ENCODE data around the gene KDM4C.

The KDM4C gene

GRCh38 chr9:7147121-7148090, 389.6 kb downstream of the KDM4C start:
- DNase-seq = no peak

DNA sequence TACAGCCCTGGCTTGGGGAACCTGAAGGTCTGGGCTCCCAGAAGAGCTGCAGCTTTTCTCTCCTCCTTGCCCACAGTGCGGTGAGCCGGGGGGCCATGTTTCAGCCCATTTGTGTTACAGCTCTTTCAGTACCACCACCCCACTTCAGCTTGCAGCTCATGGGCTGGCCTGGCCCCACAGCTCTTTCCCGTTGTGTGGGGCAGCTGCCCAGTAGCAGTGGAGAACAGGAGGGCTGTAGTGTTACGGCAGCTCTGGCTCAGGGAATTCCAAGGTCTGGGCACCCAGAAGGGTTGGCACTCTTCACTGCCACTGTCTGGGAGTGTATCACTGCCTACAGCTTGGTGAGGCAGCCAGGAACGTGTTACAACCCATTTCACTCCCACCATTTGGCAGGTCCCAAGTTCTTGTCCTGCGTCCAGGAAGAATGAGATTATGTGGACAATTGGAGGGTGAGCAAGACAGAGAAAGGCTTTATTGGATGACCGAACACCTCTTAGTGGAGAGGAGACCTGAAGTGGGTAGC, 390.5 kb downstream of the KDM4C start:
- DNase-seq = no peak

DNA sequence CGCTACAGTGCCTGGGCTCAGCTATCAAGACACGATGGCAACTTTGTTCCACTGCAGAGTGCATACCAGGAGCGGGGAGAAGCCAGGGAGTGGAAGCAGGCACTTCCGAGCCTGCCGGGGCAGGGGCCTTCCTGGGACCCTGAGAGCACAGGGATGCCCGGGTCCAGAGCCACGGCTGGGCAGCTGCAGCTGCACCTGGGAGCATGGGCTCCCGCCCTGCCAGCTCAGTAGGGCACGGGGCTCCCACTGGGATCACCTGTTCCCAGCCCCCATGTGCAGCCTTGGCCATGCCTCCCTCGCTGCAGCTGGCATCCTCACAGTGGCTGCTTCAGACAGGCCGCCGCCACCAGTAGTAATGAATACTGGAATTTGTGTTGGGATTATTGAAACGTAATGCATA, 391.5 kb downstream of the KDM4C start:
- no peak for DNase-seq

DNA sequence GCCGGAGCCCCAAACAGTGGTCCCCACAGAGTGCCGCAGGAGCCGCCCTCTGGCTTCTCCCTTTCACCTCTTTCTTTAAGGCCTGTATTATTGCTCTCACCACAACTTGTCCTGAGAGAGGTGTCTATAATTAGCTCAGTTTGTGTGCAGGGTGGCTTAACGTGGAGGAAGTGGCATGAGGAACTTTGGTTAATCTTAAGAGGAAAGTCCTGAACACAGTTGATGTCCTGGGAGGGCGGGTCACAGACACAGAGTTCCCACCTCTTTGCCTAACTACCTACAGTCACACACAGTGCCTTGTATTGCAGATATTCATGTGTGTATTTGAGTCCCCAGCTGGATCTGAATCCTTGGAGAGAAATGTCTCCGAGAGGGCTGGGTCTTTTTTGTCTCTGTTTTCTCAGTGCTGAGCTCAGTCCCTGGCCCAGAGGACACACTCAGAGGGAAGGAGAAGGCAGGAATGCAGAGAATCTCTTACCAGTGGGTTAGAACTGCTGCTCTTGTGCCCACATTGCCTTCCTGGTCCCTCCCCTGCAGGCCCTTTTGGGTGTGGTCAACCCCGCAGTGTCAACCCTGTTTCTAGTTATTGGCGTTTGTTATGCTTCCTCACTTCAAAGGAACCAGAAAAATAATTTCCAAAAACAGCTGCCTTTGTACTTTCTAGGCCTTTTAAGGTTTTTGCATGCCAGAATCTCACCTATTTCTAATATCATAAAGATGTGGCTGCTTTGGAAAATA, 392.5 kb downstream of the KDM4C start:
- DNase-seq = no peak

DNA sequence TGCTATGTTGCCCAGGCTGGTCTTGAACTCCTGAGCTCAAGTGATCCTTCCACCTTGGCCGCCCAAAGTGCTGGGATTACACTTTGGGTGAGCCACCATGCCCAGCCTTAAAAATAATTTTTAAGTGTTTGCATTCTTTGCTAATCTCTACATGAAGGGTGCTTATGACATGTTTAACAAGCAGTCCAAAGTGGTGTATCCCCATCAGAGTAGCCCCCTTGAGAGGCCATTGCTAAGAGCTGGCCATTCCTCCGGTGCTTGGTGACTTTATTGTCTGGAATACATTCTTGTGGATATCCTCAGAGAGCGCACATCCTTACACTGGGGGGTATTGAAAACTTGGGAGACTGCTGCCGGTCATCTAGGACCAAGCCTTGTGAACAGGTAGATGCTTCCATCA, 395.4 kb downstream of the KDM4C start:
- DNase-seq = no peak

- no peak for DNase-seq
Observed at GRCh38 chr9:7153566-7153965, 395.8 kb downstream of the KDM4C start.

DNA sequence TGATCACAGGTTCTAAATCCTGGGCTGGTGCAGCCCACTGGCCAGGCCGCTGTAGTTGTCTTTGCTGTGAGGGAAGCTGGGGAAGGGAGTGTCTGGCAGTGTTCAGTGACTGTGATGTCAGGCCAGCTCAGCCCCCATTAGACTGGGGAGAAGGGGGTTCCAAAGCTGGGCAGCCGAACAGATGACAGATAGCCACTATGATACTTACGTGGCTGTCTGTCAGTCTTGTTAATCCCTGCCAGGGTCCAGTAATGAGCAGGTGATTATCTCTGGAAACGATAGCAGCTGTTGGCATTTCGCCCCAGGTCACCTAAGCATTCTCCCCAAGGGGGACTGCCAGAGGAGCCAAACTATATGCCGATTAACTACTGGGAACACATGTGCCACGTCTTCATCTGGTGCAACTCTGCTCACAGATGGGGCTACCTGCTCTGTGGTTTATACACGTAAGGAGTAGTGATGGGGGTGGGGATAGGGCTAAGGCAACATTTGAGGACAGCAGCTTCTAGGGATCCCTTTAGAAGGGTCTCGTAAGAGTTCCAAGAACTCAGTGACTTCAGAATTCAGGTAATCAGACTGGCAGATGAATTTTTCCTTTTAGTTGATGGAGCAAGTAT, 396.3 kb downstream of the KDM4C start:
- DNase-seq = no peak

GRCh38 chr9:7154650-7155049, 396.9 kb downstream of the KDM4C start:
- no peak for DNase-seq

GRCh38 chr9:7161469-7161868, 403.7 kb downstream of the KDM4C start:
- DNase-seq = no peak

DNA sequence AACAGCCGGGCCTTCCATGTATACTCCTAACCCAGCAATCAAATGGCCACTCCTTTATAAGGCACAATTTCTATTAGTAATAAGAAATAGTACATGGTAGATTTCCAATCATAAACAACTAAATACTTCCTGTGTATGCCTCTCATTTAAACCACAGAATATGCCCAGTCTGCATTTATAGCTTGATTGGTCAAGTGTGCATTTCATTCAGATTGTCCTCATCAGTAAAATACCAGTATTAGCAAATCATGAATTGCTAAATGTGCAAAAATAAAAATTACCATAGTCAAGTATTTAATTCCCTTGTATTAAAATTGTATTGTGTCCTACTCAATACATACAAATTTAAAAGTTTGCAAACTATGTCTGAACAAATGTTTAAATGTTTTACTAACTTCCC, 406.2 kb downstream of the KDM4C start:
- no peak for DNase-seq

DNA sequence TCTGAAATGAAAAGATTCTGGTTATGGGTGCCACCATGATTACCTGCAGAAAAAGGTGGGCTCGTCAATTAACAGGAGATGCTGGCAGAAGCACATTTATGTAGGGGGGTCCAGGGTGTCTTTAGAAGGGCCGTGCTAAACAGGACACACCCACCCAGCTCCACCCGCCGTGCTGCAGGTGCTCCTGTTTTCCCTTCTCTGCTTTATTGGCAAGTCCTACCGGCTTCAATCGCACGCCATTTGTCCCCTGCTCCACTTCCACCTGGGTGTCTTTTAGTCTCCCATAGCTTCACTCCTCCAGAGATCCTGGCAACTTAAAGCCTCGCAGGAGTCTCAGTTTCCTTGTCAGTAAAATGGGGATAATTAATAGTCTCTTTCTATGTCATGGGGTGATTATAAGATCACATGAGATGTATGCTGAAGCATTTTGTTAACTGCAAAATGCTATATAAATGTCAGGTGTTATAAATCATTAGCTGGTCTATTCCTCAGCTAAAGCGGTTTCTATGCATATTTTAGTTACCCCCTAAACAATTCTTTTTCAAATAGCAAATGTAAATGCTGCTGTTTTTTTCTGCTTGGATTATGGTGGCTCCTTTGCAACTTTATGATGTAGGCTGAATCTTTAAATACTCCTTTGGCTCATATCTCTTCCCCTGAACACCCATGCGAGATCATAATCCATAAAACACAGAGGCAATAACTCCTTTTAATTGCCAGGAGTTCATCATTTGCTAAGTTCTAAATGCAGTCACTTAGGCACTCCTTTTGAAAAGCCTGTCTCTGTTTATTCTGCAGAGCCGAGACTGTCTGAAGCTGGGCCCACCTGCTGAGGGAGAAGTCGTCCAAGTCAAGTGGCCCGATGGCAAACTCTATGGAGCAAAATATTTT, 406.9 kb downstream of the KDM4C start:
- no peak for DNase-seq

GRCh38 chr9:7165331-7165975, 407.7 kb downstream of the KDM4C start:
- DNase-seq = no peak

GRCh38 chr9:7166074-7166473, 408.3 kb downstream of the KDM4C start:
- DNase-seq = no peak

- DNase-seq = no peak
Observed at GRCh38 chr9:7169717-7170389, 412.1 kb downstream of the KDM4C start.

- no peak for DNase-seq
Observed at GRCh38 chr9:7171396-7172153, 413.8 kb downstream of the KDM4C start.

- DNase-seq = no peak
Observed at GRCh38 chr9:7172154-7173115, 414.7 kb downstream of the KDM4C start.

DNA sequence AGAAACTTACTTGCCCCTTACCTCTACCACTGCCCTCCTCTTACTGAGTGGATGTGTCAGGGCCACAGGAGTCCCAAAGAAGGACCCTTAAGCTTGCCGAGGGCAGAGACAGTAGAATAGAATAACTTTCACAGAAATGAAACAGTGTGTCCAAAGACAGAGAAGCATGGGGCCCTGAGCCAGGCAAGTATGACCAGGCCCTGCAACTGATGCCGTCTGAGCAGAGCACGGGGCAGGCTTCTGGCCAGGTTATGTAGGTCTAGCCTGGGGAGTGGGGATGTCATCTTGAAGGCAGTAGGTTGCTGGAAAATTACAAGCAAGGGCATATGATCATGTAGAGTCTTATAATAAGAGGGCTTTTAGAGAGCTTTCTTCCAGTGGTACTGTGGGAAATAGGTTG, 415.4 kb downstream of the KDM4C start:
- DNase-seq = no peak

- no peak for DNase-seq
Observed at GRCh38 chr9:7174301-7174700, 416.5 kb downstream of the KDM4C start.

GRCh38 chr9:7174884-7175283, 417.1 kb downstream of the KDM4C start:
- no peak for DNase-seq
